GM12874 (cell line): ENCODE measurements around the gene ASCC2.

Source experiments
- TF ChIP-seq, protein P1 (sequence below): IDR thresholded peaks from 2 replicates; pipeline ENCODE4 v1.5.1; 2011; ENCODE audit warnings: low read depth, mild to moderate bottlenecking, control low read depth, low read length, moderate library complexity; ENCODE audit not compliant: insufficient read depth

ASCC2 gene

DNA sequence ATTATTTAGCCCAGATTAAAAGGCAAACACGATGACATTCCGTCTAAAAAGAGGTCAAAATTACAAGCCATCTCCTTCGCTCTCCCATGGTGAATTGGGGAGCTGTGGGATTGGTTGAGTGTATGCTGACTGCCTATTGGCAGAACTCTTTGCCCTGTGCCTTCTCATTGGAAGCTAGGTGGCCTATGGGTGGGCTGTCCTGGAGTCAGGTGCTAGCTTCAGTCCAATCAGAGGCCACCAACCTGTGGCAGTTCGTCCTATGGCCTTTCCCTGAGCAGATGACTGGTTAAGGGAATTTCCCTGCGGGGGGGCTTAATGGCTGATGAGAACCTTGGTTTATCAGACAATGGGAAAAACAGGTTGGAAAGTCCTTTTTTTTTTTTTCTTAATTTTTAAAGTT lies 41.7 kb upstream of the ASCC2 start:
- TF ChIP-seq, protein P1, sequence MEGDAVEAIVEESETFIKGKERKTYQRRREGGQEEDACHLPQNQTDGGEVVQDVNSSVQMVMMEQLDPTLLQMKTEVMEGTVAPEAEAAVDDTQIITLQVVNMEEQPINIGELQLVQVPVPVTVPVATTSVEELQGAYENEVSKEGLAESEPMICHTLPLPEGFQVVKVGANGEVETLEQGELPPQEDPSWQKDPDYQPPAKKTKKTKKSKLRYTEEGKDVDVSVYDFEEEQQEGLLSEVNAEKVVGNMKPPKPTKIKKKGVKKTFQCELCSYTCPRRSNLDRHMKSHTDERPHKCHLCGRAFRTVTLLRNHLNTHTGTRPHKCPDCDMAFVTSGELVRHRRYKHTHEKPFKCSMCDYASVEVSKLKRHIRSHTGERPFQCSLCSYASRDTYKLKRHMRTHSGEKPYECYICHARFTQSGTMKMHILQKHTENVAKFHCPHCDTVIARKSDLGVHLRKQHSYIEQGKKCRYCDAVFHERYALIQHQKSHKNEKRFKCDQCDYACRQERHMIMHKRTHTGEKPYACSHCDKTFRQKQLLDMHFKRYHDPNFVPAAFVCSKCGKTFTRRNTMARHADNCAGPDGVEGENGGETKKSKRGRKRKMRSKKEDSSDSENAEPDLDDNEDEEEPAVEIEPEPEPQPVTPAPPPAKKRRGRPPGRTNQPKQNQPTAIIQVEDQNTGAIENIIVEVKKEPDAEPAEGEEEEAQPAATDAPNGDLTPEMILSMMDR = no peak

- TF ChIP-seq, protein P1 = no peak
Observed at GRCh38 chr22:29877620-29878019, 39.5 kb upstream of the ASCC2 start.

GRCh38 chr22:29873943-29874342 lies 35.9 kb upstream of the ASCC2 start:
- TF ChIP-seq, protein P1 = no peak

DNA sequence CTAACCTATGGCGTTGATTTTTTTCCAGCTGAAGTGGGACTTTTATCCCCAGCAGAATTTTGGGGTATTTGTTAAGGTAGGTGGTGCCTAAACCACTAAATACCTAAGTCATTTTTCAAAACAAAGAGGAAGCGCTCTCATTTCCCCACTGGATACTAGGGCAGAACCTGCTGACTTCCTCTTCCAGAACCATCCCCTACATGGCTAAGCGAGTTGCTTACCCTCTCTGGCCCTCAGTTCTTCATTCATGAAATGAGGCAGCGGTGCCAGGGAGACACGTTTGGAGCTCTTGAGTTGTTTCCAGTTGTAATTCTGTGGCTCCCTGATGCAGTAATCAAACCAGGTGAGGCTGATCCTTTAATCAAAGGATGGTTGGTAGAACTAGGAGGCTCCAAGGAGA lies 34.9 kb upstream of the ASCC2 start:
- TF ChIP-seq, protein P1 = no peak

DNA sequence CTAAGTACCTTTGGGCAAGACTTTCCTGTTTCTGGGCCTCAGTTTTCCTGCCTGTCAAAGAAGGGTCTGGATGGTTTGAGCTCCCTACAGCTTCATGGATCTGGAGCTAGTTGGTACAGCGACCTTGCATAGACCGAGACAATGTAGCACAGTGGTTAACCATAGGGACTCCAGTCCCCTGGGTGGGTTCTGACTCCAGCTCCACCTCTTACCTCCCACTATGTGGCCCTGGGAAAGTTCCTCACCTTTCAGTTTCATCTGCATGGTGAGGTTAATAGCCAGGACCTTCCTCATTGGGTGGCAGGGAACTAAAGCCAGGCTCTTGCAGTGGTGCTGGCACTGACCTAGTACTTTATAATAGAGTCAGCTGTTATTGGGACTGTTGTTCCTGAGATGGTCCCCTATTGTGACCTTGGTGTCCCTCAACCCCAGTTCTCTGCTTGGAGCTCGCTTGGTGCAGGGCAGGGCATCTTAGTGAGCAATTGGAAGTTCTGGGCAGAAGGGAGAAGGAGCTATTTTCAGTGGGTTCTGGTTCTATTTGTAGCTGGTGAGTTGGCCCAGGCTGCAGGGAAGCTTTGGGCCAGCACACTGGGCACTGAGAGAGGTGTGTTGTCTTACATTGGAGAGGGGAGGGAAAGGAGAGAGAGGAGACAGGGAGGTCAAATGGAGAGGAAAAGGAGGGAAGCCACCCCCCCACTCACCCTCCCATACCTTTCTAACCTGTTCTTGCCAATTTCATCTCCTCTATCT lies 34.2 kb upstream of the ASCC2 start:
- TF ChIP-seq, protein P1 = no peak

DNA sequence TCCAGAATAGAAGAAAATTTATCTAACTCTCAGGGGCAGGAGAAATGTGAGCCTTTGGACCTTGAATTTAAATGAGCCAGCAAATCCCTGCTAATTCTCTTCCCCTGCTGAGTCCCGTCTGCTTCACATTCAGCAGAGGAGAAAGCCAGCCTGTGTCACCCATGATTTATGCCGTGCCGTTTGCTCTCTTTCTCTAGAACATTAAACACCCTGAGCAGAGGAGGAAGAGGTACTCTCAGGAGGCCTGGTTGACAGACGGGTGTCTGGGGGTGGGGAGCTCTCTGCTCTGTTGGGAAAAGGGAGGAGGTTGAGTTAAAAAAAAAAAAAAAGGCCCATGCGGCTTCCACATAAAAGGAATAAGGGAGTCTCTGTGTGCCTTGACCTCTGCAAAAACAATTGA lies 33.6 kb upstream of the ASCC2 start:
- TF ChIP-seq, protein P1 = no peak

GRCh38 chr22:29870574-29870973 lies 32.5 kb upstream of the ASCC2 start:
- TF ChIP-seq, protein P1 = no peak
